Erythroblast (primary cell): ENCODE measurements around the gene ADTRP.

ENCODE experiments used
- GATA1 ChIP-seq: IDR thresholded peaks from 2 replicates; pipeline ENCODE4 v1.6.1; 2011; ENCODE audit warnings: low read depth, mild to moderate bottlenecking, control low read depth, low read length, moderate library complexity
- POLR2A ChIP-seq: IDR thresholded peaks from 2 replicates; pipeline ENCODE4 v1.6.1; 2011; ENCODE audit warnings: mild to moderate bottlenecking, low read length

- TF ChIP-seq POLR2A (no peak), GATA1 (no peak)
Measured at GRCh38 chr6:11804135-11804534, 25.5 kb upstream of the ADTRP start.
